ENCODE measurements around the gene RAMACL. TPM values are rescaled to one million over a fixed set of nuclear protein-coding genes. Genes with fewer than 3 reads are reported as not detected.

Gene RAMACL
- total RNA-seq, 2 experiments from 2014 or later = 0.45 TPM; not detected in 1

DNA sequence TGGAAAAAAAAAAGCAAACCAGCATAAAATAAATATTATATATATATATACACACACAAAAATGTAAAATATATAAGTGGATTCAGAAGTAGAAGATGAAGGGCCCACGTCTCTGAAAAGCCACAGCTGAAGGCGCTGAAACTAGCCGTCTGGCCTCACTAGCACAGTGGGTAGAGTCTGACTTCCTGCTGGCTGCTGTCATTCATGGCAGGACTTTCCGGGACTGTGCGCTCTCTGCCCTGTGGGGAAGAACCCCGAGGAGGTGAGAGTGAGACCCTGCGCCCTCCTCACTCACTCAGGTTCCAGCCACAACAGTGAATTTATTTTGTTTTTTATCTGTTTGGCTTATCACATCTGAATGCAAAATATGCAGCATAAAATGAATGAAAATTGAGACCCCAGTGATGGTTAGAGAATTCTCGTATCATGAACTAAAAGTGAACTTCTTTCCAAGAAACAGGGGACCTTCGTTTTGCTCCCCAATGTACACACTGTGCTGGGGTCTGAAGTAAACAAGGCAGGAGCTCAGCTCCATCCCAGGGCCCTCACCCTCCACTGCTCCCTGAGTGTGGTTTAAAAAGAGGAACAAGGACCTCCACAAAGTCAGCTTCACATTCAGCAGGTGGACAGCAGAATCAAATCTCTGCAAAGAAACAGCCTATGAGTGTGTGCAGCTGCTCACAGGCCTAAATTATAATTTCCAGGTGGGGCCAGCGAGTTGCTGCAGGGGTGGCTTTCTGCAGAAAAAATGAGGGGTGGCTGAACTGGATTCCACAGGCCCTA, 1.3 kb upstream of the RAMACL start:
- TF ChIP-seq, protein P1, sequence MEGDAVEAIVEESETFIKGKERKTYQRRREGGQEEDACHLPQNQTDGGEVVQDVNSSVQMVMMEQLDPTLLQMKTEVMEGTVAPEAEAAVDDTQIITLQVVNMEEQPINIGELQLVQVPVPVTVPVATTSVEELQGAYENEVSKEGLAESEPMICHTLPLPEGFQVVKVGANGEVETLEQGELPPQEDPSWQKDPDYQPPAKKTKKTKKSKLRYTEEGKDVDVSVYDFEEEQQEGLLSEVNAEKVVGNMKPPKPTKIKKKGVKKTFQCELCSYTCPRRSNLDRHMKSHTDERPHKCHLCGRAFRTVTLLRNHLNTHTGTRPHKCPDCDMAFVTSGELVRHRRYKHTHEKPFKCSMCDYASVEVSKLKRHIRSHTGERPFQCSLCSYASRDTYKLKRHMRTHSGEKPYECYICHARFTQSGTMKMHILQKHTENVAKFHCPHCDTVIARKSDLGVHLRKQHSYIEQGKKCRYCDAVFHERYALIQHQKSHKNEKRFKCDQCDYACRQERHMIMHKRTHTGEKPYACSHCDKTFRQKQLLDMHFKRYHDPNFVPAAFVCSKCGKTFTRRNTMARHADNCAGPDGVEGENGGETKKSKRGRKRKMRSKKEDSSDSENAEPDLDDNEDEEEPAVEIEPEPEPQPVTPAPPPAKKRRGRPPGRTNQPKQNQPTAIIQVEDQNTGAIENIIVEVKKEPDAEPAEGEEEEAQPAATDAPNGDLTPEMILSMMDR (IDR thresholded peaks at IDR 0.05) = no peak
- Mint-ChIP-seq H3K27ac (no peak overlapping the region), H3K4me1 (ENCODE audit: low read depth) (peaks cover 20% of the 10 kb centered on the region), H3K36me3 (ENCODE audit: low read depth) (no peaks in the 10 kb centered on the region), H3K4me3 (no peak overlapping the region), H3K9me3 (no peaks in the 10 kb centered on the region), H3K27me3 (no peaks in the 10 kb centered on the region)
- intact Hi-C loops (cut with micrococcal nuclease) = no loop called here
- peak; percentile 24 for ATAC-seq
- peak; percentile 16 for DNase-seq
- ChIA-PET POLR2A (no interaction called here), CTCF (no interaction called here)

DNA sequence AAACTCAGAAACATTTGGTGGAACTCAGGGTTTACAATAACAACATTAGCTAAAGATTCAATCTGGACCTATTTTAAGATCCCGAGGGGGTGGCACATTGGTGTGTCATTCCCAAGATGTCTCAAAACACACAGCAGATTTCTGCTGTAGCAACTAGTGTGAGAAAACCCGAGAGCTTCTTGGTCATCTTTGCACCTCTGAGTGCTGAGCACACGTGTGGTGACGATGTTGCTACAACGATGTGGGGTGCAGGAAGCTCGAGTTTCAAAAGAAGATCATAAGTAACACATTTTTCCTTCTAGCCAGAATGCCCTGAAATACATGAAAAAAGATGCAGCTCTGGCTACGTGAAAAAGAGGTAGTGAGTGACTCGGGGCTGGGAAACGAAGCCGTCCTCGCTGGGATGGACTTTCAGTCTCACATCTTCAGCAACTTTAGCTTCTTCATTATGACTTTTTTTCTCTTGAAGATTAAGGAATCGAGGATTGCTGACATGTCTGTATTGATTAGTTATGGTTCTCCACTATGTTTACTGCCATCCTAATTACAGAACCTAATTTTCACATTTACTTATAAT, 1.5 kb downstream of the RAMACL start:
- DNase-seq (no peak), ATAC-seq (no peak)
- peaks cover 20% of the 10 kb centered on the region for H3K4me1 Mint-ChIP-seq (ENCODE audit: low read depth)
- H3K9me3 Mint-ChIP-seq = no peaks in the 10 kb centered on the region
- ChIA-PET CTCF (interaction anchor here (1.3 kb wide), 1 partner anchor 190 kb away, joined by 3 read pairs; no protein-coding TSS in a partner anchor), POLR2A (no interaction called here)
- no peak overlapping the region for H3K27ac Mint-ChIP-seq
- H3K27me3 Mint-ChIP-seq = no peaks in the 10 kb centered on the region
- no peak overlapping the region for H3K4me3 Mint-ChIP-seq
- no peaks in the 10 kb centered on the region for H3K36me3 Mint-ChIP-seq (ENCODE audit: low read depth)
- intact Hi-C loops (cut with micrococcal nuclease) = no loop called here
- TF ChIP-seq, protein P1 (IDR thresholded peaks at IDR 0.05) = no peak

DNA sequence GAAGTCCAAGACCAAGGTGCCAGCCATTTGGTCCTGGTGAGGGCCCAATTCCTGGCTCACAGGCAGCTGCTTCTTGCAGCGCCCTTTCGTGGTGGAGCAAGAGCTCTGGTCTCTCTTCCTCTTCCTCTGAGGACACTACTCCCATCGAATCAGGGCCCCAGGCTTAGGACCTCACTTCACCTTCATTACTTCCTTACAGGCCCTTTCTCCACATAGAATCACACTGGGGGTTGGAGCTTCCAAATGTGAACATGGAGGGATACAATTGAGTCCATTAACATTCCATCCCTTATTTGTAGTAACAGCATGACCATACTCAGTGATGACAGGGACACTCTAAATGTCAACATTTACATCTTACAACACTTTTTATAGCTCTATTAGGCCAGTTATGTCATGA, 2.3 kb downstream of the RAMACL start:
- no peak for DNase-seq
- Mint-ChIP-seq H3K9me3 (no peaks in the 10 kb centered on the region), H3K4me1 (ENCODE audit: low read depth) (peaks cover 12% of the 10 kb centered on the region), H3K36me3 (ENCODE audit: low read depth) (no peaks in the 10 kb centered on the region), H3K27me3 (no peaks in the 10 kb centered on the region), H3K4me3 (no peak overlapping the region), H3K27ac (no peak overlapping the region)
- TF ChIP-seq, protein P1 (IDR thresholded peaks at IDR 0.05) = no peak
- ATAC-seq = no peak
- CTCF ChIA-PET = interaction anchor here (1.3 kb wide), 1 partner anchor 191 kb away, joined by 3 read pairs; no protein-coding TSS in a partner anchor
- POLR2A ChIA-PET = no interaction called here
- intact Hi-C loops (cut with micrococcal nuclease) = no loop called here

DNA sequence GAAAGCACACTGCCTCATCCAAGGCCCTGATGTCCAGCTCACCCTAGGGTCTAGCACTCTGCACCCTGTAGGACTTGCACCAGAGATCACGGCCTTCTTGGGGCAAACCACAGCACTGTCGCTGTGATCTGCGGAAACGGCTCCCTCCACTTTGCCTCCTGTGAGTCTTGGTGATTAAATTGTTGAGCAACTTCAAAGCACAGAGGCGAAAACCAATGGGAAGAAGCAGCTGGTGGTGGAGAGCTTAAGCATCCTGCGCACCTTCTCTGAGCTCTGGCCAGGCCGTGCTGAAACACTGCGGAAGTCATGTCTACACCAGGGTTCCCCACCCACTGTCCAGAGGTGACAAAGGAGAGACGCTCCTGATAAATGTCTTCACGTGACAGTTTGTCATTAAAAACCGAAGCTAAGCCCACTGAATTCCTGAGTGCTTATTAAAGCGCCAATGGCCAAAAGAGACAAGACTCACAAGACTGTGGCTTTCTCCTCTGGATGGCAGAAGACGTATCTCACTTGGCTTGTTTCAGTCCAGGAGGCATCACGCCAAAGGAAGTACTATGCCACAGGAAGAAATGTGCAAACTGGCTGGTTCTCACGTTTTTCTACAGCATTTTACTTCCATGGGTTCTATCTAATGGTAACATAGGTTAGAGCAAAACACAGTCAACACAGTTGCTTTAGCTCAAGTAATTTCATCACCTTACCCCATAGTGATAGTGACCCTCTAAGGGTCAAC, 3.1 kb downstream of the RAMACL start:
- no peak overlapping the region for H3K27ac Mint-ChIP-seq
- peaks cover 5% of the 10 kb centered on the region for H3K4me1 Mint-ChIP-seq (ENCODE audit: low read depth)
- no peak for DNase-seq
- H3K9me3 Mint-ChIP-seq = no peaks in the 10 kb centered on the region
- intact Hi-C loops (cut with micrococcal nuclease) = no loop called here
- TF ChIP-seq, protein P1 (IDR thresholded peaks at IDR 0.05) = no peak
- H3K27me3 Mint-ChIP-seq = no peaks in the 10 kb centered on the region
- no peak overlapping the region for H3K4me3 Mint-ChIP-seq
- no peak for ATAC-seq
- POLR2A ChIA-PET = no interaction called here
- CTCF ChIA-PET = interaction anchor here (0.9 to 1.6 kb wide), 3 partner anchors 9 to 42 kb away, joined by 3 to 5 read pairs (median 3); no protein-coding TSS in a partner anchor
- no peaks in the 10 kb centered on the region for H3K36me3 Mint-ChIP-seq (ENCODE audit: low read depth)
